ENCODE results near the gene ROR1.

Gene ROR1

DNA sequence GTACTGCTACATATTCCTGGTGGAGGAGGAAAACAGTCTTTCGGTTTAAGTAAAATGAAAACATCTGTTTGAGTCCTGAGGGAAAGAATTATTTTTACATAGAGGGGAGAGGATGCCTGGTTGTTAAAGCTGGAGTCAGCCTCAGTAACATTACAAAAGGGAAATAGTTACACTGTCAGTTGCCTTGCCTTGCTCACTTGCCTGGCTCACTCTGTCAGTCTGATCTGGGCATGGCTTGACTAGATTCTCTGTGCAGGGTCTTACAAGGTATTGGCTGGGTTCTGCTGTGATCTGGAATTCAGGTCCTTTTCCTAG, 421.2 kb downstream of the ROR1 start:
- H3K4me3 ChIP-seq (ENCODE audit: low read depth, low read length): no peak overlapping the region
- no peak for DNase-seq (ENCODE audit: low read depth)
- TF ChIP-seq, protein P1, sequence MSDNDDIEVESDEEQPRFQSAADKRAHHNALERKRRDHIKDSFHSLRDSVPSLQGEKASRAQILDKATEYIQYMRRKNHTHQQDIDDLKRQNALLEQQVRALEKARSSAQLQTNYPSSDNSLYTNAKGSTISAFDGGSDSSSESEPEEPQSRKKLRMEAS (IDR thresholded peaks at IDR 0.05; ENCODE audit: low read depth, low read length): no peak
- TF ChIP-seq POLR2A (IDR thresholded peaks at IDR 0.05; ENCODE audit: extremely low read depth, insufficient read length) (no peak), MYC (IDR thresholded peaks at IDR 0.05; ENCODE audit: low read depth, low read length) (no peak)
- TF ChIP-seq, protein P2, sequence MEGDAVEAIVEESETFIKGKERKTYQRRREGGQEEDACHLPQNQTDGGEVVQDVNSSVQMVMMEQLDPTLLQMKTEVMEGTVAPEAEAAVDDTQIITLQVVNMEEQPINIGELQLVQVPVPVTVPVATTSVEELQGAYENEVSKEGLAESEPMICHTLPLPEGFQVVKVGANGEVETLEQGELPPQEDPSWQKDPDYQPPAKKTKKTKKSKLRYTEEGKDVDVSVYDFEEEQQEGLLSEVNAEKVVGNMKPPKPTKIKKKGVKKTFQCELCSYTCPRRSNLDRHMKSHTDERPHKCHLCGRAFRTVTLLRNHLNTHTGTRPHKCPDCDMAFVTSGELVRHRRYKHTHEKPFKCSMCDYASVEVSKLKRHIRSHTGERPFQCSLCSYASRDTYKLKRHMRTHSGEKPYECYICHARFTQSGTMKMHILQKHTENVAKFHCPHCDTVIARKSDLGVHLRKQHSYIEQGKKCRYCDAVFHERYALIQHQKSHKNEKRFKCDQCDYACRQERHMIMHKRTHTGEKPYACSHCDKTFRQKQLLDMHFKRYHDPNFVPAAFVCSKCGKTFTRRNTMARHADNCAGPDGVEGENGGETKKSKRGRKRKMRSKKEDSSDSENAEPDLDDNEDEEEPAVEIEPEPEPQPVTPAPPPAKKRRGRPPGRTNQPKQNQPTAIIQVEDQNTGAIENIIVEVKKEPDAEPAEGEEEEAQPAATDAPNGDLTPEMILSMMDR (IDR thresholded peaks at IDR 0.05; ENCODE audit: low read depth, low read length): no peak

DNA sequence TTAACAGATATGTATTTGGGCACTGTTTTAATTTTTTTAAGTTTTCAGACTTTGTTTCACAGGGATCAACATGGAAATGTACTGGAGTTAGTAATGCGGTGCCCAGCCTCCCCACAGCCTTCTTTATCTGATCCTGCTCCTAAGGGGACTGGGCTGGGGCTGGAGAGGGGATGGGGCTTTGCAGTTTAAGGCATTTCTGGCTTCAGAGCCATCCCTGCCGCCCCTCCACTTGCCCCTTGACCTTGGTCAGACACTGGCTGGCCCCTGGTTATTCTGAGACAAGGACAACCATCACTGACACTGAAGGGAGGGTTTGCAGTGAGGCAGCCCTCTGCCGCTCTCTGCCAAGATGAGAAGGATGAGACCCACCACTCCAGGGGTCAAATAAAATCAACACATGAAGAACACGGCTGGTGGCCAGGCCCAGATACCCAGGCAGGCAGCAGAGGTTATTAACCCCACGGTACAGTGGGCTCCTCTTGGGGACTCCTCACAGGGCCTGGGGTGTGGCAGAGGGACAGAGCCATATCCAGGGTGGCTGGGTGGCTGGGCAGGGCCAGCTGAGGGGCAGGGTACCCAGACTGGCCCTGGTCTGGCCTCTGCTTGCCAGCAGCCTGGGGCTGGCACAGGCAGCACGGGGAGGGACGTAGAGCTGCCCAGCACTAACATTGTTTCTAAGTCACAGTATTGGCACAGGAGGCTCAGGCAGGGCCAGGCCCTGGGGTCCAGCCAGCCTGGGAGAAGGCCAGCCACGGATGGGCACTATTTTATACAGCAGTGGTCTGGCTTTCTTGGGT, 422.5 kb downstream of the ROR1 start:
- no peak overlapping the region for H3K4me3 ChIP-seq (ENCODE audit: low read depth, low read length)
- no peak for DNase-seq (ENCODE audit: low read depth)
- TF ChIP-seq POLR2A (IDR thresholded peaks at IDR 0.05; ENCODE audit: extremely low read depth, insufficient read length) (no peak), MYC (IDR thresholded peaks at IDR 0.05; ENCODE audit: low read depth, low read length) (no peak)
- TF ChIP-seq, protein P2 (IDR thresholded peaks at IDR 0.05; ENCODE audit: low read depth, low read length): no peak
- TF ChIP-seq, protein P1 (IDR thresholded peaks at IDR 0.05; ENCODE audit: low read depth, low read length): no peak

DNA sequence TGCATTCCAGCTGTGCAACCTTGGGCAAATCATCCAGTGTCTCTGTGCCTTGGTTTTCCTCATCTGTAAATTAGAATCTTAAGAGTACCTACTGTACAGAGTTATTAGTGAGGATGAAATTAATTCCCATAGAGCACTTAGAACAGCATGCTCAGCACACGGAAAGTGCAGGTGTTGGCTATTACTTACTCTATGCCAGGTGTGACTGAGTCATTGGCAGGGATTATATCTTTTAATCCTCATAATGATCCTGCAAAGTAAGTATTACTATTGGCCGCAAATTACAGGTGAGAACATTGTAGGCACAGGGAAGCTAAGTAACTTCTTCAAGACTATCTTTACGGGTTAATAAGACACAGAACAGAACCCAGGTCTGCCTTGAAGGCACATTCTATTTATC, 423.3 kb downstream of the ROR1 start:
- no peak for DNase-seq (ENCODE audit: low read depth)
- H3K4me3 ChIP-seq (ENCODE audit: low read depth, low read length): no peak overlapping the region
- TF ChIP-seq, protein P2 (IDR thresholded peaks at IDR 0.05; ENCODE audit: low read depth, low read length): no peak
- TF ChIP-seq POLR2A (IDR thresholded peaks at IDR 0.05; ENCODE audit: extremely low read depth, insufficient read length) (no peak), MYC (IDR thresholded peaks at IDR 0.05; ENCODE audit: low read depth, low read length) (no peak)
- TF ChIP-seq, protein P1 (IDR thresholded peaks at IDR 0.05; ENCODE audit: low read depth, low read length): no peak

DNA sequence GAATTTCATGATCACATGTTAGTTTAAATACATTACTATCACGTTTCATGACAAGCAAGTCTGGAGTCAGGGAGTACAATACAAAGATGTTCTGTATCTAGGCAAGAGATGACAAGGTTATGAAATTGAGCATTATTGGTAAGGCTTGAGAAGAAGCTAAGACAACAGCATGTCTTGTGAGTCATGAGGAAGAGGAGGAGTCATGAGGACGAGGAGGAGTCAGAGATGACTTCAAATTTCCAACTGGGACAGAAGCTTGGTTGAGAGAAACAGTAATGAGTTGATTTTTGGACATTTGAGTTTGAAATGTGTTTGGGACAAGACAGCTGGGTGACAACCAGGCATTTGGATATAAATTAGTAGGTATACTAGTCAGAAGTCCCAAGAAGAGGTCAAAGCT, 425.3 kb downstream of the ROR1 start:
- DNase-seq (ENCODE audit: low read depth): no peak
- no peak overlapping the region for H3K4me3 ChIP-seq (ENCODE audit: low read depth, low read length)
- TF ChIP-seq POLR2A (IDR thresholded peaks at IDR 0.05; ENCODE audit: extremely low read depth, insufficient read length): no peak
- no peak for TF ChIP-seq MYC (IDR thresholded peaks at IDR 0.05; ENCODE audit: low read depth, low read length)

DNA sequence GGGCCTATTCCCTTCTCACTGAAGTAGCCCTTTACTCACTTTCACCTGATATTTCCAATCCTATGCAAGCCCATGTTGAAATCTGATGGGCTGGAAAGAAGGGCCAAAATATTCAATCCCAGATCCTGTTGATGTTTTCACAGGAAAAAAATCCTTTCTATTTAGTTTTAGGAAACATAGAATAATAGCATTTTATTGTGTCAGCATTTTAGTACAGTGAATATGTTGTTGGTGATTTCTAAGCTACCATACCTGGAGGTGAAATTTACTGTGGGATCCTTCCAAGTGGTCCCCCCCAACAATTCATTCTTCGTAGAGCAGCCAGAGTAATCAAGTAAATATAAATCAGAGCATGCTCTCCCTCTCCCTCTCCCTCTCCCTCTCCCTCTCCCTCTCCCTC, 426.2 kb downstream of the ROR1 start:
- no peak for DNase-seq (ENCODE audit: low read depth)
- TF ChIP-seq, protein P2 (IDR thresholded peaks at IDR 0.05; ENCODE audit: low read depth, low read length): no peak
- TF ChIP-seq, protein P1 (IDR thresholded peaks at IDR 0.05; ENCODE audit: low read depth, low read length): no peak
- TF ChIP-seq POLR2A (IDR thresholded peaks at IDR 0.05; ENCODE audit: extremely low read depth, insufficient read length): no peak
- TF ChIP-seq MYC (IDR thresholded peaks at IDR 0.05; ENCODE audit: low read depth, low read length): no peak
- H3K4me3 ChIP-seq (ENCODE audit: low read depth, low read length): no peak overlapping the region

DNA sequence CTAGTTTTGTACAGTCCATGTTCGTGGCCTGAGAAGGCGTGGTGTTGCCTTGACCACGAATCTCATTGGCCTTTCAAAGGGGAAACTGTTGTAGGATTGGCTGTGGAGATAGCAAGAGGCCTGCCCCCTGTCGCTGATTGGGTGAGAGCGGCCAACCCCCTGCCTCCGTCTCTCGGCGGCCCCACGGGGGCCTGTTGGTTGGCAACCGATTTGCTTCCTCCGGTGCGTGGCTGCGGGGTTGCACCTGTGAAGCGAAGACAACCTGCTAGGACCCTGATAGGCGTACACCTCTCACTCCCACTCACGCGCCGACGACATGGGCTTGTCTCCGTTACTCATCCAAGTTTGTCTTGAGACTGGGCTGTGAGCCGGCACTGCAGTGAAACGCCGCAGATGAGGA, 429.6 kb downstream of the ROR1 start, which contains the start of gene UBE2U:
UBE2U (plus strand) TSS at position 204 of the 400 bp plus-strand sequence. CDS start 428 bp downstream, outside the sequence.
- H3K4me3 ChIP-seq (ENCODE audit: low read depth, low read length): no peak within 1 kb of the TSS
- no peak for DNase-seq (ENCODE audit: low read depth)
- TF ChIP-seq MYC (IDR thresholded peaks at IDR 0.05; ENCODE audit: low read depth, low read length) (no peak), POLR2A (IDR thresholded peaks at IDR 0.05; ENCODE audit: extremely low read depth, insufficient read length) (no peak)
- TF ChIP-seq, protein P1 (IDR thresholded peaks at IDR 0.05; ENCODE audit: low read depth, low read length): no peak
- TF ChIP-seq, protein P2 (IDR thresholded peaks at IDR 0.05; ENCODE audit: low read depth, low read length): no peak
